ENCODE results near the gene PLD3. TPM values are rescaled to one million over a fixed set of nuclear protein-coding genes. Genes with fewer than 3 reads are reported as not detected.
A peak's percentile ranks its signal among the peaks of the same experiment; 100 is the strongest.

PLD3 gene
- total RNA-seq, 1 donor from 2014 or later = 218 TPM

DNA sequence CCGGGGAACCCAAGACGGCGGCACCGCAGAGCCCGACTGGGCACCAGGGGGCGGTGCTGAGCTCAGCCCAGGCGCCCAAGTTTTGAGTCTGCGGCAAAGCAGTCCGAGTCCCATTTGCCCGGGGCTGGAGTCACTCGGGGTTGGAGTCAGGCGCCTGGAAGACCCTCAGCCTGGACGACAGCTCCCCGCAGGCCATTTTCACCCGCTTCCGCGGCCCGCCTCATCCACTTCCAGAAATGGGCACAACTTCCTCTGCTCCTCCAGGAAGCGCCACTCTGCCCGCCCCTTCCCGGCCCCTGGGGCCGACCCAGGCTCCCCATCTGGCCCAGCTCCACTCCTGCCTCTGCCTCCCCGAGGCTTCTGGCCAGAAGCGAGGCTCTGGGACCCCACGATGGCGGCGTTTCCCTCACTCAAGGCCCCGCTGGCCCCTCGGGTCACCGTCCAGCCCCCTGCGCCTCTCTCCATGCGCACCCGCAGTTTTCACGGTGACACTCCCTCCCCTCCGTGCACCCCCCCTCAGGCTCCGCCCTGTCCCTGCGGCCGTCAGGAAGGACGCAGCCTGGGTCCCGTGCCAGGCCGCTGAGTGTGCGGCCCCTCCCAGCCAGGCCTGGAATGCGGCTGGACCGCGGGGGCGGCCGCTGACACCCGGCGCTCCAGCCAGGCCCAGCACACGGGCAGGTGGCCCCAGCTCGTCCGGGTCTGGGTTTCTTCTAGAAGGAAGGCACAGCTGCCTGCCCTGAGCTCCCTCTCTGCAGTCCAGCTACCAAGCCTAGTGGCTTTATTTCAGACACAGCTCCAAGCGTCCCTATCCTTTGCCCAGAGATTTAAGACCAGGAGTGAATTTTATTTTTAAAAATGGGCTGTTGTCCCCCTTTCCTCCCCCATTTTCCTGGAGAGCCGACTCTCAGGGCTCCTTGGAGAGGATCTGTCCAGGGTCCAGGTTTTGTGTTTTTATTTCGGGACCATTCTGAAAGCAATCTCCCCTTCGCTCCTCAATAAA is 72.6 kb downstream of the PLD3 start:
- intact Hi-C loops (cut with DNase I) = no loop called here
- peak; percentile 90 for ATAC-seq

DNA sequence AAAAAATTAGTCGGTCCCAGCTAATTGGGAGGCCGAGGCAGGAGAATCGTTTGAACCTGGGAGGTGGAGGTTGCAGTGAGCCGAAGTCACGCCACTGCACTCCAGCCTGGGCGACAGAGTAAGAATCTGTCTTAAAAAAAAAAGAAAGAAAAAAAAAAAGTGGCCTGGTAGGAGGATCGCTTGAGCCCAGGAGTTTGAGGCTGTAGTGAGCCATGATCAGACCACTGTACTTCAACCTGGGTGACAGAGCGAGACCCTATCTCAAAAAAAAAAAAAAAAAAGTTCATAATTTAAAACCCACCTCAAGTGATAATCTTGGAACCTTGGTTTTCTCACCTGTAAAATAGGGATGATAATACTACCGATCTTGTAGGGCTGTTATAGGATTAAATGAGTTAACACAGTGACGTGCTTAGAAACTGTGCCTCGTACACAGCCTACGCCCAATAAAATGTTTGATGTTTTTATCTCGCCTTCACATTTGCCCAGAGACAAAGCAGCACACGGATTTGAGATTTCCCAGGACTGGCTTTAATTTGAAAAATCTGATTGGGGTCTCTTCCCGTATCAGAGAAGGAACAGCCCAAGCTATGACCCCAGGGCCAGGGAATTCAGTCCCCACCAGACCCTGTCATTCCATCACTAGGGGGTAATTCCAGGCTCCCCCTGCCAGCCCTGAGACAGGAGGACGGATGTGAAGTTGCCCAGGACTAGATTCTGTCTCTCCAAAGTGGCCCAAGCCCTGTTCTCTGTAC is 73.7 kb downstream of the PLD3 start:
- no peak for DNase-seq (ENCODE audit: low spot score)

More for the DNA sequence above, 72.6 kb downstream of the PLD3 start:
- DNase-seq (ENCODE audit: low spot score) = peak; percentile 95

DNA sequence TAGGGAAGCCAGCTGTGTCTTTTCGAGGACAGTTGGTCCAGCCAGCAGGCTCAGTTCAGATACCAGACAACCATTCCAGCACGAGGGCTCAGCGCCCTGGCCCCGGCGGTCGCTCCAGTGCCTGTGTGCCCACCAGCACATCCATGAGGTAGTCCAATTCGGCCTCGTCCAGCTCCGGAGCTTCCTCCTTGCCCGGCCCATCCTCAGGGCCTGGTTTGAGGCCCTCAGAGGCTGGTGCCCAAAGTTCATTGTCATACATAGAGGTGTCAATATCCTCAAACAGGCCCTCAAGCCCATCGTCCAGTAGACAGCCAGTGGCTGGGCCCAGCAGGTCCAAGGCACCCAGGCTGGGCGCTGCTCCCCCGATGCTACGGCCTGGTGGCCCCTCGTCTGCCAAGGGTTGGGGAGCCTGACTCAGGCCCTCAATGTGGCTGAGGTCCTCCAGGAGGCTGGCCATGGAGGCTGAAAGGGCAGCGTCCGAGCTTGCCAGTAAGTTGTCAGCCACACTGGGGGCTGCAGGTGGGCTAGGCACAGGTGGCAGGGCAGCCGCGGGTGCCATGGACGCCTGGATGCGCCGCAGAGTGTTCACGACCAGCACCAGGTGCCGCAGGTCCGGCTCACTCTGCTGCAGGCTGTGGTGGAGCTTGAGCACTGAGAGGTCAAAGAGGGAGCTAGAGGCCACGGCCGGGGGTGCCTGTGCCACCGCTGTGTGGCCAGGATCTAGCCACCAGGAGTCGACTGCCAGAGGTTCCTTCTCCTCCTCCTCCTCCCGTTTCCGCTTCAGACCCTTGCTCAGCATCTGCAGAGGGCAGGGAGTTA is 74.5 kb downstream of the PLD3 start:
- DNase-seq (ENCODE audit: low spot score) = no peak
- intact Hi-C loops (cut with DNase I) = no loop called here
- no peak for ATAC-seq

More for the DNA sequence above, 73.7 kb downstream of the PLD3 start:
- ATAC-seq = no peak
- intact Hi-C loops (cut with DNase I) = no loop called here

DNA sequence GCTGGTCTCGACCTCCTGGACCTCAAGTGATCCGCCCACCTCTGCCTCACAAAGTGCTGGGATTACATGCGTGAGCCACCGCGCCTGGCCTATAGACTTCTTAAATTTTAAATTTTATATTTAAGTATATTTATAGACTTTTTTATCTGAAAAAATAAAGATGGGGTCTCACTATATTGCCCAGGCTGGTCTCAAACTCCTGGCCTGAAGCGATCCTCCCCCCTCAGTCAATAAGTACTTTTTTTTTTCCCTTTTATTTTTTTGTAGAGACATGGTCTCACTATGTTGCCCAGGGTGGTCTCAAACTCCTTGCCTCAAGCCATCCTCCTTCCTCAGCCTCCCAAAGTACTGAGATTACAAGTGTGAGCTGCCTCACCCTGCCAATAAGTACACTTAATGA is 75.4 kb downstream of the PLD3 start:
- intact Hi-C loops (cut with DNase I) = no loop called here
- no peak for ATAC-seq
- no peak for DNase-seq (ENCODE audit: low spot score)

DNA sequence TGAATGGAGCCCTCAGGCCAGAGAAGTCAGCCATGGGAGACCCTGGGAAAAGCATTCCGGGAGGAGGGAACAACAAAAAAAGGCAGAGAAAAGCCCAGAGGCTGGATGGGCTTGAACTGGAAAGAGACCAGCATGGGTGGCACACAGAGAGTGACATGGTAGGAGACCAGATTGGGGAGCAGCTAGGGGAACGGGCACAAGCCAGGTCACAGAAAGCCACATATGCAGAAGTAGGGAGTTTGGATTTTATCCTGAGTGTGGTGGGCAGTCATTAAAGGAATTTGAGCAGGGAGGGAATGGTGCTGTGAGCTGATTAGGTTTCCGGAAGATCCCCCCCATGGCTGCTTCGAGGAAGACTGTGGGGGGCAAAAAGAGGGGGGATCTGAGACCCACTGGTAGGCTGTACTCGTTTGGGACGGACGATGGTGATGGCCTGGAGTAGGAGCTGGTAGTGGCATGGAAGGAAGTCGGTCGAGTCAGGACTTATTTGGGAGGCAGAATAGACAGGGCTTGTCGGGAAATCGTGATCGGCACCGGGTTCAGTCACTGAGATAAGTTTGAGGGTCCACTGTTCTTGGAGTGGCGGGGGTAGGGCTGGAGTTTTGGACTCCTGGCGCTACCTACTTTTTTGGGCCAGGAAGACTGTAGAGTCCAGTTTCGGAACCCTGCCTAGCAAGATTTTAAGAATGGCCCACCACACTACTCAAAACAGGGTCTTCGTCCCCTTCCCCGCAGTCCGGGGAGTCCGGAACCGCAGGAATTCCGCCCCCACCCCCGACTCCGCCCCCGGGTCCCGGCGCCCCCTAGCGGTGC is 76.3 kb downstream of the PLD3 start:
- intact Hi-C loops (cut with DNase I) = no loop called here
- peak; percentile 3 for ATAC-seq
- no peak for DNase-seq (ENCODE audit: low spot score)

DNA sequence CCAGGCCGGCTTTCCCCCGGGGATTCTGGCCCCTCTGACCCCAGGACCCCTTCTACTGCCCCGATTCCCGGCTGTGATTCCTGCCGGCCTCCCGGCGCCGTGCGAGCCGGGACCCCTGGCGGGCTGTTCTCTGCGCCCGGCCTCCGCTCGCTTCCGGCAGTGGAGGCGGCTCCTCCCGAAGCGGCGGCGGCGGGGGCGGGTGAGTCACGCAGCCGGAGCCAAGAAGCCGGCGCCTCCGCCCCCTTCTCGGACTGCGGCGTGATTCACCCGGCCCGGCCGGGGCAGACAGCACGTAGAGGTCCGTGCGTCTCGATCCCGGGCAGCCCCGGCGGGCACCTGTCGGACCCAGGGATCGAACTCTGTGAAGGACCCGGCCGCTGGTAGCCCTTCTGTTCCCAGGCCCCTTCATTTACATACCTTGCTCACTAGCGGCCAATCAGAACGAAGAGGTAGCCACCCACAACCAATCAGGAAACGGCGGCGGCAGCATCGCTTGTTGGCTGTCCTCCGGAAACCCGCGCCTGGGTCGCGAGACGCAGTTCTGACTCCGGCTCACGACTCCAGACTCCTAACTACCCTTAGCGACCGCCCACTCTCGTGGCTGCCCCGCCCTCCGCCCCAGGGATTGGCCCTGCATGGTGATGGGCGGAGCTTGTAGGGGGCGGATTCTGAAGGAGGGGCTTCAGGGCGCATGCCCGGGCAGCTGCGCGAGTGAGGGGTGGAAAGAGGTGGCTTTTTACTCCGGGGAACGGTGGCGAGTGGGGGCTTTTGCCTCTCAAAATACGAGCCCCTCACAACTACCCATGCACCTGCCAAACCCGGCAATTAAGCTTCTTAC is 77.2 kb downstream of the PLD3 start, which contains the start of gene SERTAD1:
Gene SERTAD1 (minus strand): TSS at position 543 of the 838 bp plus-strand sequence. CDS start 2,446 bp downstream, outside the sequence.
- intact Hi-C loops (cut with DNase I) = no loop called here
- peak; percentile 95 for ATAC-seq
- DNase-seq (ENCODE audit: low spot score) = peak; percentile 100

Small RNAs within 50 kb of the gene (microRNA-seq; reads per million reads assigned to microRNA genes)
- not detected for gene MIR6796

Other genes with a start within 250 kb of the PLD3 start
- 19.8 TPM for gene MAP3K10, start 157.3 kb upstream of the PLD3 start, total RNA-seq
- gene TTC9B, start 130.3 kb upstream of the PLD3 start, total RNA-seq = not detected
- 0.40 TPM for gene CCNP, start 122.0 kb upstream of the PLD3 start, total RNA-seq
- gene AKT2, start 63.4 kb upstream of the PLD3 start, total RNA-seq = 130 TPM
- 15.2 TPM for gene C19orf47, start 298 bp upstream of the PLD3 start, total RNA-seq
- 0.36 TPM for gene HIPK4, start 41.5 kb downstream of the PLD3 start, total RNA-seq
- gene PRX, start 64.7 kb downstream of the PLD3 start, total RNA-seq = 801 TPM
- 18.0 TPM for gene SERTAD1, start 77.3 kb downstream of the PLD3 start, total RNA-seq
- gene SERTAD3, start 95.6 kb downstream of the PLD3 start, total RNA-seq = 47.2 TPM
- 83.8 TPM for gene BLVRB, start 117.0 kb downstream of the PLD3 start, total RNA-seq
- gene SPTBN4, start 118.3 kb downstream of the PLD3 start, total RNA-seq = 20.9 TPM
- gene SHKBP1, start 228.2 kb downstream of the PLD3 start, total RNA-seq = 58.7 TPM

All from sciatic nerve (tissue), 2 donors.